A549 treated with ZK216348 at 1 μM for 4 hours (cell line): ENCODE measurements around the gene MEF2B. TPM values are rescaled to one million over a fixed set of nuclear protein-coding genes. Genes with fewer than 3 reads are reported as not detected.

Source experiments
- total RNA-seq: library from RNA; stranded (reverse); fragments of 200-300 nt; extraction: Qiagen RNA extraction; gene quantifications from 5 replicates; pipeline ENCODE4 v1.2.3, GENCODE V29; 2022; ENCODE audit warnings: low read depth

MEF2B gene
- total RNA-seq, result 0.15 to 0.82 TPM (median 0.63 TPM) in 5 replicates

GRCh38 chr19:19170053-19170872 is at the start of gene MEF2B:
TSS of gene MEF2B (minus strand) at chr19:19170263. CDS start at chr19:19150735, 19,528 bp downstream.

GRCh38 chr19:19211499-19212420 is 41.7 kb upstream of the MEF2B start, which contains the start of gene NCAN:
TSS of gene NCAN (plus strand) at chr19:19211958. CDS start at chr19:19216954, 4,996 bp downstream.

GRCh38 chr19:19203012-19203856 is 33.2 kb upstream of the MEF2B start, which contains the start of gene NR2C2AP:
TSS of gene NR2C2AP (minus strand) at chr19:19203414. CDS start at chr19:19203060, 354 bp downstream.

GRCh38 chr19:19192078-19192882 is 22.2 kb upstream of the MEF2B start, which contains the start of the genes BORCS8 and RFXANK:
TSS of gene BORCS8 (minus strand) at chr19:19192152. CDS start at chr19:19192117, 35 bp downstream.
TSS of gene RFXANK (plus strand) at chr19:19192258. CDS start at chr19:19193947, 1,689 bp downstream.

GRCh38 chr19:19138109-19138981 is 31.7 kb downstream of the MEF2B start, which contains the start of gene TMEM161A:
TSS of gene TMEM161A (minus strand) at chr19:19138478. CDS start at chr19:19138428, 50 bp downstream.

Other genes with a start within 250 kb of the MEF2B start
- gene HOMER3, start 229.0 kb downstream of the MEF2B start, total RNA-seq, result 21.5 to 38.0 TPM (median 31.3 TPM) in 5 replicates
- gene SUGP2, start 136.7 kb downstream of the MEF2B start, total RNA-seq, result 21.2 to 38.5 TPM (median 30.9 TPM) in 5 replicates
- gene ARMC6, start 136.7 kb downstream of the MEF2B start, total RNA-seq, result 23.8 to 30.4 TPM (median 29.8 TPM) in 5 replicates
- gene SLC25A42, start 106.3 kb downstream of the MEF2B start, total RNA-seq, result 0.19 to 1.1 TPM (median 0.87 TPM) in 5 replicates
- 11.6 to 27.0 TPM (median 24.9 TPM) in 5 replicates for gene TMEM161A, start 31.8 kb downstream of the MEF2B start, total RNA-seq
- gene BORCS8, start 21.9 kb upstream of the MEF2B start, total RNA-seq, result 9.2 to 12.7 TPM (median 11.5 TPM) in 5 replicates
- 26.4 to 47.2 TPM (median 43.9 TPM) in 5 replicates for gene RFXANK, start 22.0 kb upstream of the MEF2B start, total RNA-seq
- gene NR2C2AP, start 33.2 kb upstream of the MEF2B start, total RNA-seq, result 26.5 to 31.8 TPM (median 30.6 TPM) in 5 replicates
- gene NCAN, start 41.7 kb upstream of the MEF2B start, total RNA-seq, result 0.02 TPM in 1 of 5 replicates, not detected in the others
- 0.33 to 2.2 TPM (median 0.50 TPM) in 5 replicates for gene TM6SF2, start 103.0 kb upstream of the MEF2B start, total RNA-seq
- 25.3 to 34.4 TPM (median 26.8 TPM) in 5 replicates for gene SUGP1, start 150.2 kb upstream of the MEF2B start, total RNA-seq
- 7.4 to 16.0 TPM (median 14.3 TPM) in 5 replicates for gene MAU2, start 150.6 kb upstream of the MEF2B start, total RNA-seq
- gene GATAD2A, start 235.4 kb upstream of the MEF2B start, total RNA-seq, result 31.9 to 50.8 TPM (median 43.6 TPM) in 5 replicates